ENCODE results near the gene FUT2. TPM values are rescaled to one million over a fixed set of nuclear protein-coding genes. Genes with fewer than 3 reads are reported as not detected.
A peak's percentile ranks its signal among the peaks of the same experiment; 100 is the strongest.

Gene FUT2
- total and polyA plus RNA-seq, 10 donors: 0.17 to 1.2 (median 0.38) TPM; not detected in 5

DNA sequence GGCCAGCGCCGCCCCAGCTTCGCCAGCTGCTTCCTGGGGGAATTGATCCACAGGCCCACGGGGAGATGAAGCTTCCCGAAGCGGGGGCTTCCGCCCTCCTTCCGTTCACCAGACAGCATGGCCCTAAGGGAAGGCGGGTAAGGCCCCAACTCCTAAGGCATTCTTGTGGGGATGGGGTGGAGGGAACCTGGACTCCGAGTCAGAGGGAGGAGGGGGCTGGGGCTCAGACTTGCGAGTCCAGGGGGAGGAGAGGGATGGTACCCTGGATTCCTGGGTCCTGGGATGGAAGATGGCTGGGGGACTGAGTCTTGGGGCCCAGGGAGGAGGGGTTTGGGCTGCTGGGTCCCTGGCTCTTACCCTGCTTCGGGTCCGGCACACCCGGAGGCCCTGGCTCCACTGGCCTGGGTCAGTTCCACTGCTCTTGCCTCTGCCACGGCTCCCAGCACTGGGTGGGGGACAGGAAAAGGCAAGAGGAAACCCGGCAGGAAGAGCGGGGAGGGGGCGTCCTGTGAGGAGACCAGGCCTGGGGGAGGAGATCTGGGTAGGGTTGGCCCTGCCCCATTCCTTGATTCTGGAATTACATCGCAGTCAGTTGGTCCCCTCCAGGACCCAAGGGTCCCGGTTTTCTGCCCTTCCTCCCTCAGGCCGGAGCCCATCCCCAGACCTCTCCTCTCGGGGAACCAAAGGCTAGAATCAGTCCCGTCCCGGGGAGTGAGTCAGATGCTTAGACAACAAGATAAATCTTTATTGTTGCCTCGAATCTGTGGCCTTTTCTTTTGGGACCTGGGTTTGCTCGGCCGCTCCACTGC, 44.6 kb downstream of the FUT2 start, which contains the start of gene RASIP1:
RASIP1 (minus strand) TSS at position 447 of the 809 bp plus-strand sequence; CDS start at position 119, 328 bp downstream.
- H3K27ac ChIP-seq: peak within 1 kb of the TSS; percentile 66 to 85 (median 81)
- H3K27me3 ChIP-seq (replicated peaks in 1 of 7): peaks cover 0 to 30% (median 20%) of the 10 kb centered on the region in 7 donors
- peaks cover 0 to 2% (median 0%) of the 10 kb centered on the region in 6 donors for H3K36me3 ChIP-seq
- peak within 1 kb of the TSS; percentile 50 to 83 (median 62) for H3K4me3 ChIP-seq
- peaks cover 0 to 66% (median 31%) of the 10 kb centered on the region in 6 donors for H3K4me1 ChIP-seq
- WGBS, 5 donors: 26 to 36% (median 30%) methylated on average over 26 to 27 of the region's 27 CpGs
- peak; percentile 82 to 92 (median 87) for TF ChIP-seq POLR2AphosphoS5 (IDR thresholded peaks at IDR 0.05)
- peak in 1 of 3 donors; percentile 61 for TF ChIP-seq POLR2A (IDR thresholded peaks at IDR 0.05)
- TF ChIP-seq, protein P1, sequence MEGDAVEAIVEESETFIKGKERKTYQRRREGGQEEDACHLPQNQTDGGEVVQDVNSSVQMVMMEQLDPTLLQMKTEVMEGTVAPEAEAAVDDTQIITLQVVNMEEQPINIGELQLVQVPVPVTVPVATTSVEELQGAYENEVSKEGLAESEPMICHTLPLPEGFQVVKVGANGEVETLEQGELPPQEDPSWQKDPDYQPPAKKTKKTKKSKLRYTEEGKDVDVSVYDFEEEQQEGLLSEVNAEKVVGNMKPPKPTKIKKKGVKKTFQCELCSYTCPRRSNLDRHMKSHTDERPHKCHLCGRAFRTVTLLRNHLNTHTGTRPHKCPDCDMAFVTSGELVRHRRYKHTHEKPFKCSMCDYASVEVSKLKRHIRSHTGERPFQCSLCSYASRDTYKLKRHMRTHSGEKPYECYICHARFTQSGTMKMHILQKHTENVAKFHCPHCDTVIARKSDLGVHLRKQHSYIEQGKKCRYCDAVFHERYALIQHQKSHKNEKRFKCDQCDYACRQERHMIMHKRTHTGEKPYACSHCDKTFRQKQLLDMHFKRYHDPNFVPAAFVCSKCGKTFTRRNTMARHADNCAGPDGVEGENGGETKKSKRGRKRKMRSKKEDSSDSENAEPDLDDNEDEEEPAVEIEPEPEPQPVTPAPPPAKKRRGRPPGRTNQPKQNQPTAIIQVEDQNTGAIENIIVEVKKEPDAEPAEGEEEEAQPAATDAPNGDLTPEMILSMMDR (IDR thresholded peaks at IDR 0.05 in 8 of 11, conservative IDR thresholded peaks at IDR 0.05 in 3 of 11): no peak
- H3K9me3 ChIP-seq: peaks cover 0 to 4% (median 0%) of the 10 kb centered on the region in 8 donors
- peak; percentile 83 for DNase-seq
- intact Hi-C loops (cut with DNase I; ENCODE audit: low total_unique reads): no loop called here

DNA sequence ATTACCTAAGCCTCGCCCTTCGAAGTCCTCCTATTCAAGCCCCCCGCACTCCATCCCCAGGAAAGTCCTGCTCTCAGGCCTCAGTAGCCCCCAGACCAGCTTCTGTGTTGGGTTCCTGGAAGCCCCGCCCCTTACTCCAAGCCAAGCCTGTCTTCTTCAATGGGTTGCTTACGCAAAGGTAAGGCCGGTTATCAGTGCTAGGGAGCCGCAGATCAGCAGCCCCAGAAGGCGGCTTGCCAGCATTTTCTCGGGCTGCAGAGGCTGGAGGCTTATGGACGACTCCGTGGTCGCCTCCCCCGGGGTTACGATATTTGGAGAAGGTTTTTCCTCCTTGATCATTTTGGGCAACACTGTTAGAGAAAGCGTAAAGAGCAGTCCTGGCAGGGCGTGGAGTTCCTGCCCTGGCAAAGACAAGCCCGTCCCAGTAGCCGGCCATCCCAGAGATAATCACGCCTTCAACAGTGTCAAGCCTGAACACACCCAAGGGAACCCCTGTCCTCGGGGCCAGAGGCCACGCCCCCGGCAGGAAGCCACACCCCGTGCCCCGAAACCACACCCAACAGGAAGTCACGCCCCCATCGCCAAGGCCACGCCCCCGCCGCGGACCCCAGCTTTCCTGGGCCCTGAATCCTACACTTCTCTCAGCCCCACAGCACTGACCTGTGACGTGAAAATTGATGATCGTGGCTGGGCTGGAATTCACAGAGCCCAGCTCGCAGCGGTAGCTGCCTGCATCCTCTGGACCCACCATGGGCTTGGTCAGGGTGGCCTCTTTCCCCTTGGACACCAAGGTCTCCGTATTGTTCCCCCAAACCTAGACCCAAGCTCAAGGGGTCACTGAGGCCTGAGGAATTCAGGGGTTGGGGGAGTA, 45.6 kb downstream of the FUT2 start:
- Histone ChIP-seq H3K4me1 (peaks cover 0 to 74% (median 35%) of the 10 kb centered on the region in 6 donors), H3K27ac (peak overlapping the region; percentile 66 to 85 (median 81)), H3K36me3 (no peaks in the 10 kb centered on the region), H3K27me3 (replicated peaks in 1 of 7) (peaks cover 0 to 40% (median 20%) of the 10 kb centered on the region in 7 donors), H3K9me3 (peaks cover 0 to 7% (median 0%) of the 10 kb centered on the region in 8 donors), H3K4me3 (peak overlapping the region in 2 of 8 donors; percentile 62 to 83)
- 37 to 48% (median 41%) methylated on average over 33 to 35 of the region's 35 CpGs for WGBS, 5 donors
- DNase-seq: peak; percentile 80
- TF ChIP-seq, protein P1 (IDR thresholded peaks at IDR 0.05 in 8 of 11, conservative IDR thresholded peaks at IDR 0.05 in 3 of 11): no peak
- peak; percentile 57 to 79 (median 77) for TF ChIP-seq POLR2AphosphoS5 (IDR thresholded peaks at IDR 0.05)
- TF ChIP-seq POLR2A (IDR thresholded peaks at IDR 0.05): no peak
- intact Hi-C loops (cut with DNase I; ENCODE audit: low total_unique reads): no loop called here

DNA sequence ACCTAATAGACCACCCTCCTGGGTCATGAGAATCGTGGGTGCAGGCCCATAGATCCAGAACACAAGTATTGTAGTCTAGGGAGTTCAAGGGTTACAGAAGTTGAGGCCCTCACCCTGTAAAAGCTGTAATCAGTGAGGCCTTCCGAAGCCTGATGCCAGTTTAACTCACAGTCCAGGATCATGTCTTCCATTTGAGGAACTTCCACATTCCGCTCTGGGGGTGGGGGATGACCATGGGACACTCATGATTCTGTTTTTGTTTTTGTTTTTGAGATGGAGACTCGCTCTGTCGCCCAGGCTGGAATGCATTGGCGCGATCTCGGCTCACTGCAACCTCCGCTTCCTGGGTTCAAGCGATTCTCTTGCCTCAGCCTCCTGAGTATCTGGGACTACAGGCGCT, 46.3 kb downstream of the FUT2 start:
- Histone ChIP-seq H3K27me3 (replicated peaks in 1 of 7) (peaks cover 0 to 46% (median 20%) of the 10 kb centered on the region in 7 donors), H3K9me3 (peaks cover 0 to 7% (median 0%) of the 10 kb centered on the region in 8 donors), H3K36me3 (no peaks in the 10 kb centered on the region), H3K27ac (peak overlapping the region in 6 of 8 donors; percentile 74 to 85 (median 83)), H3K4me3 (no peak overlapping the region), H3K4me1 (peaks cover 0 to 74% (median 40%) of the 10 kb centered on the region in 6 donors)
- no peak for DNase-seq
- TF ChIP-seq POLR2A (IDR thresholded peaks at IDR 0.05): no peak
- TF ChIP-seq, protein P1 (IDR thresholded peaks at IDR 0.05 in 8 of 11, conservative IDR thresholded peaks at IDR 0.05 in 3 of 11): no peak
- TF ChIP-seq POLR2AphosphoS5 (IDR thresholded peaks at IDR 0.05): no peak
- 84 to 94% (median 89%) methylated on average over 11 of the region's 11 CpGs for WGBS, 5 donors
- intact Hi-C loops (cut with DNase I; ENCODE audit: low total_unique reads): no loop called here
